Endothelial cell of umbilical vein (primary cell): ENCODE data around the gene BSND. TPM values are rescaled to one million over a fixed set of nuclear protein-coding genes. Genes with fewer than 3 reads are reported as not detected.

Source experiments
- BruUV-seq: library from RNA; stranded (reverse); fragments of 400-500 nt; replicated peaks from 2 replicates; lab custom pipeline; 2021; lab: Mats Ljungman, UMichigan
- CTCF ChIA-PET: fragments of 300-600, 350-600 bp; sonication (Branson Sonifier 250); formaldehyde crosslinking; loops from one replicate; lab custom pipeline; 2021; ENCODE audit warnings: antibody characterized with exemption, inconsistent platforms; lab: Charles Lee
- POLR2A ChIA-PET: fragments of 300-600, 350-600 bp; sonication (Branson Sonifier 250); formaldehyde crosslinking; loops from one replicate; lab custom pipeline; 2021; ENCODE audit warnings: antibody characterized with exemption, inconsistent platforms; lab: Charles Lee
- DNase-seq: peaks from one replicate; pipeline ENCODE4 v3.0.0-alpha.2; 2011; ENCODE audit warnings: low read depth, low spot score
- FAIRE-seq: peaks from 2 replicates; lab custom pipeline; 2011; peaks lifted over from hg19 to GRCh38; lab: Jason Lieb, UNC
- H2AFZ ChIP-seq: 2 replicates; pipeline ENCODE4 v1.6.0; 2012; ENCODE audit warnings: low read depth, low read length, control low read depth, inconsistent platforms
- H3K27ac ChIP-seq: 2 replicates; pipeline ENCODE4 v1.5.1; 2011; ENCODE audit warnings: low read depth, mild to moderate bottlenecking, control low read depth, low read length, moderate library complexity; ENCODE audit not compliant: insufficient read depth
- H3K27me3 ChIP-seq, 2 experiments: 2 replicates each; pipeline versions ENCODE4 v1.6.0 to v1.6.1; 2011; ENCODE audit warnings: low read length in 2 of 2, mixed read lengths in 1 of 2; ENCODE audit not compliant: control insufficient read depth in 2 of 2, insufficient read depth in 2 of 2
- H3K36me3 ChIP-seq, 2 experiments: 2 replicates in 1 of 2; 3 replicates in 1 of 2; pipeline ENCODE4 v1.5.1; 2011; ENCODE audit warnings: low read length in 2 of 2, mild to moderate bottlenecking in 1 of 2, moderate library complexity in 1 of 2; ENCODE audit not compliant: control insufficient read depth in 2 of 2, insufficient read depth in 2 of 2; ENCODE audit errors: extremely low read depth in 1 of 2
- H3K4me1 ChIP-seq: 3 replicates; pipeline ENCODE4 v1.5.1; 2011; ENCODE audit warnings: mild to moderate bottlenecking, low read length; ENCODE audit not compliant: control insufficient read depth, insufficient read depth; ENCODE audit errors: extremely low read depth
- H3K4me2 ChIP-seq: 2 replicates; pipeline ENCODE4 v1.6.1; 2011; ENCODE audit warnings: low read length, control low read depth, mixed read lengths; ENCODE audit not compliant: insufficient read depth
- H3K4me3 ChIP-seq, 3 experiments: fragments of 200-600 bp in 1 of 3; sonication (generic), shearing (Covaris generic) in 1 of 3; replicated peaks in 1 of 3; 2 replicates each; pipeline ENCODE4 v1.5.1; 2011 to 2016; ENCODE audit warnings: control low read depth in 3 of 3, low read length in 3 of 3, mild to moderate bottlenecking in 2 of 3, inconsistent platforms in 1 of 3, low read depth in 1 of 3, moderate library complexity in 1 of 3; ENCODE audit not compliant: insufficient read depth in 1 of 3
- H3K79me2 ChIP-seq: 2 replicates; pipeline ENCODE4 v1.6.0; 2012; ENCODE audit warnings: low read length, inconsistent platforms; ENCODE audit not compliant: control insufficient read depth, insufficient read depth
- H3K9ac ChIP-seq: replicated peaks from 2 replicates; pipeline ENCODE3; 2011; ENCODE audit warnings: low read length, control low read depth; ENCODE audit not compliant: insufficient read depth; ENCODE audit errors: extremely low read depth
- H3K9me1 ChIP-seq: replicated peaks from 3 replicates; pipeline ENCODE4 v1.6.0; 2011; ENCODE audit warnings: mild to moderate bottlenecking, low read length; ENCODE audit not compliant: control insufficient read depth, insufficient read depth; ENCODE audit errors: extremely low read depth
- H3K9me3 ChIP-seq: replicated peaks from 2 replicates; pipeline ENCODE4 v1.5.1; 2012; ENCODE audit warnings: low read length, inconsistent platforms; ENCODE audit not compliant: control insufficient read depth, insufficient read depth
- H4K20me1 ChIP-seq: replicated peaks from 2 replicates; pipeline ENCODE3; 2011; ENCODE audit warnings: mild to moderate bottlenecking, low read length; ENCODE audit not compliant: control insufficient read depth, insufficient read depth; ENCODE audit errors: extremely low read depth
- CTCF ChIP-seq, 2 donors: IDR thresholded peaks; 1 replicate in 1 of 2; 2 replicates in 1 of 2; pipeline ENCODE4 v1.5.1; 2011; ENCODE audit warnings: low read length in 2 of 2, mild to moderate bottlenecking in 2 of 2, moderate library complexity in 2 of 2, control low read depth in 1 of 2, inconsistent platforms in 1 of 2, low read depth in 1 of 2; ENCODE audit not compliant: insufficient read depth in 1 of 2; ENCODE audit errors: extremely low read depth in 1 of 2
- EZH2 ChIP-seq: IDR thresholded peaks from 2 replicates; pipeline ENCODE4 v1.6.1; 2012; ENCODE audit warnings: borderline replicate concordance, low read depth, mild to moderate bottlenecking, moderate library complexity, low read length, inconsistent platforms; ENCODE audit not compliant: severe bottlenecking
- FOS ChIP-seq: IDR thresholded peaks from 2 replicates; pipeline ENCODE4 v1.6.1; 2011; ENCODE audit warnings: mild to moderate bottlenecking, low read length, moderate library complexity, borderline replicate concordance; ENCODE audit not compliant: insufficient read depth
- GATA2 ChIP-seq: IDR thresholded peaks from 2 replicates; pipeline ENCODE4 v1.7.0; 2011; ENCODE audit warnings: low read depth, mild to moderate bottlenecking, moderate library complexity, mixed read lengths, low read length; ENCODE audit not compliant: insufficient read length, insufficient read depth
- JUN ChIP-seq: IDR thresholded peaks from 2 replicates; pipeline ENCODE4 v1.6.1; 2011; ENCODE audit warnings: borderline replicate concordance, low read depth; ENCODE audit not compliant: insufficient read length, insufficient read depth
- MAX ChIP-seq: IDR thresholded peaks from 2 replicates; pipeline ENCODE4 v1.6.1; 2011; ENCODE audit not compliant: insufficient read depth, insufficient read length
- MYC ChIP-seq: IDR thresholded peaks from one replicate; pipeline ENCODE4 v1.6.1; 2011; ENCODE audit warnings: mild to moderate bottlenecking, low read depth, low read length
- POLR2A ChIP-seq: IDR thresholded peaks from 2 replicates; pipeline ENCODE4 v1.6.1; 2012; ENCODE audit warnings: low read depth, mild to moderate bottlenecking, control low read depth, low read length
- POLR2AphosphoS5 ChIP-seq: IDR thresholded peaks from 2 replicates; pipeline ENCODE4 v1.6.1; 2012; ENCODE audit warnings: low read depth, mild to moderate bottlenecking, control low read depth, low read length, moderate library complexity; ENCODE audit not compliant: insufficient read depth
- dilution Hi-C: fragments of 300-500 bp; cut with MboI; formaldehyde crosslinking; loops from one replicate; pipeline ENCODE4 v1.15.0; 2019; ENCODE audit warnings: low sequenced_read_pairs; ENCODE audit not compliant: extremely low pct_ligation_motif_present
- intact Hi-C: fragments of 100-400 bp; cut with micrococcal nuclease; formaldehyde crosslinking; loops from one replicate; pipeline ENCODE4 v1.10.0; 2022
- polyA plus RNA-seq, 4 experiments: library from polyadenylated mRNA; depleted of rRNA in 3 of 4; stranded (reverse) in 3 of 4; unstranded in 1 of 4; fragments of >200 nt; gene quantifications; 2 replicates each; pipeline versions ENCODE4 v1.2.1 to v1.2.3, GENCODE V29; 2011 to 2012; ENCODE audit warnings: missing spikeins in 1 of 4
- total RNA-seq: library from RNA; stranded (reverse); gene quantifications from 2 replicates; pipeline ENCODE4 v1.2.3, GENCODE V29; 2021

BSND gene
- total and polyA plus RNA-seq, 2 donors (not counting 3 experiments of a cell fraction or from before 2014, with no cell fraction given) = not detected

GRCh38 chr1:55000110-55001085 lies 1.7 kb downstream of the BSND start:
- Histone ChIP-seq H3K27me3 (peaks cover 10 to 14% of the 10 kb centered on the region in 2 experiments), H4K20me1 (no peaks in the 10 kb centered on the region), H3K9ac (no peak overlapping the region), H3K9me1 (no peaks in the 10 kb centered on the region), H2AFZ (no peak overlapping the region), H3K4me2 (no peak overlapping the region), H3K4me1 (peaks cover 3% of the 10 kb centered on the region), H3K4me3 (no peak overlapping the region), H3K9me3 (no peaks in the 10 kb centered on the region), H3K27ac (no peak overlapping the region), H3K36me3 (no peaks in the 10 kb centered on the region), H3K79me2 (no peaks in the 10 kb centered on the region)
- no TSS peak for BruUV-seq
- DNase-seq = no peak
- POLR2A ChIA-PET = interaction anchor here (0.6 kb wide), 1 partner anchor 10 kb away, joined by 3 read pairs; no protein-coding TSS in a partner anchor
- CTCF ChIA-PET = interaction anchor here (3.7 to 25.0 kb wide), 3 partner anchors 50 to 54 kb away, joined by 17 to 918 read pairs (median 31); no protein-coding TSS in a partner anchor
- dilution Hi-C loops (loop anchor here (10.0 kb wide), 1 partner anchor 66 kb away; no protein-coding TSS in a partner anchor), intact Hi-C loops (no loop called here)
- TF ChIP-seq GATA2 = no peak
- no peak for TF ChIP-seq EZH2
- TF ChIP-seq POLR2A = no peak
- no peak for TF ChIP-seq CTCF (IDR thresholded peaks at IDR 0.05; ENCODE audit: extremely low read depth in 1 of 2, insufficient read depth in 1 of 2, low read depth in 1 of 2, low read length in 2 of 2)
- TF ChIP-seq FOS = no peak
- no peak for TF ChIP-seq JUN
- TF ChIP-seq MYC = no peak
- no peak for TF ChIP-seq MAX
- no peak for TF ChIP-seq POLR2AphosphoS5
- FAIRE-seq = no peak
